H9 (cell line): ENCODE data around the gene FBXL5. TPM values are rescaled to one million over a fixed set of nuclear protein-coding genes. Genes with fewer than 3 reads are reported as not detected.

ENCODE experiments used
- DNase-seq: peaks from one replicate; pipeline ENCODE4 v3.0.0-alpha.2; 2017
- H2AFZ ChIP-seq: one replicate; pipeline ENCODE4 v1.6.1; 2013; ENCODE audit warnings: mild to moderate bottlenecking, low read length, control low read depth, moderate library complexity
- H2AK5ac ChIP-seq: 2 replicates; pipeline ENCODE4 v1.6.1; 2013; ENCODE audit warnings: low read length, control low read depth, mixed read lengths; ENCODE audit not compliant: insufficient read length
- H2BK120ac ChIP-seq: one replicate; pipeline ENCODE4 v1.6.1; 2013; ENCODE audit warnings: low read depth, mild to moderate bottlenecking, low read length, control low read depth, inconsistent platforms; ENCODE audit not compliant: poor library complexity, severe bottlenecking
- H2BK12ac ChIP-seq: 2 replicates; pipeline ENCODE4 v1.6.1; 2013; ENCODE audit warnings: low read length, control low read depth, mixed read lengths, low read depth; ENCODE audit not compliant: insufficient read length
- H2BK15ac ChIP-seq: 2 replicates; pipeline ENCODE4 v1.6.1; 2013; ENCODE audit warnings: low read depth, low read length, control low read depth
- H2BK20ac ChIP-seq: one replicate; pipeline ENCODE4 v1.6.1; 2013; ENCODE audit warnings: low read depth, mild to moderate bottlenecking, low read length, control low read depth, inconsistent platforms; ENCODE audit not compliant: poor library complexity, severe bottlenecking
- H2BK5ac ChIP-seq: 2 replicates; pipeline ENCODE4 v1.6.1; 2013; ENCODE audit warnings: low read length, control low read depth, mixed read lengths; ENCODE audit not compliant: insufficient read length
- H3K14ac ChIP-seq: 2 replicates; pipeline ENCODE4 v1.6.1; 2013; ENCODE audit warnings: low read length, control low read depth; ENCODE audit not compliant: insufficient read depth
- H3K18ac ChIP-seq: 2 replicates; pipeline ENCODE4 v1.6.1; 2013; ENCODE audit warnings: low read depth, mild to moderate bottlenecking, mixed read lengths, low read length, control low read depth; ENCODE audit not compliant: insufficient read length
- H3K23ac ChIP-seq: 2 replicates; pipeline ENCODE4 v1.6.1; 2013; ENCODE audit warnings: low read length, control low read depth, mixed read lengths, low read depth; ENCODE audit not compliant: insufficient read length
- H3K23me2 ChIP-seq: 2 replicates; pipeline ENCODE4 v1.6.1; 2013; ENCODE audit warnings: low read depth, mild to moderate bottlenecking, mixed read lengths, low read length, control low read depth; ENCODE audit not compliant: insufficient read length, poor library complexity, severe bottlenecking
- H3K27ac ChIP-seq: 2 replicates; pipeline ENCODE4 v1.5.1; 2013; ENCODE audit warnings: low read length, control low read depth, mixed read lengths, low read depth; ENCODE audit not compliant: insufficient read length
- H3K27me3 ChIP-seq: 2 replicates; pipeline ENCODE4 v1.6.1; 2013; ENCODE audit warnings: low read length, control low read depth, inconsistent platforms; ENCODE audit not compliant: insufficient read depth
- H3K4ac ChIP-seq: 2 replicates; pipeline ENCODE4 v1.6.1; 2013; ENCODE audit warnings: low read depth, mild to moderate bottlenecking, control low read depth, inconsistent platforms, low read length, moderate library complexity
- H3K4me1 ChIP-seq: 2 replicates; pipeline ENCODE4 v1.6.1; 2013; ENCODE audit warnings: low read length, control low read depth, inconsistent platforms; ENCODE audit not compliant: insufficient read depth
- H3K4me2 ChIP-seq: 2 replicates; pipeline ENCODE4 v1.6.1; 2013; ENCODE audit warnings: low read length, control low read depth, mixed read lengths; ENCODE audit not compliant: insufficient read length, insufficient read depth
- H3K56ac ChIP-seq: 2 replicates; pipeline ENCODE4 v1.6.1; 2013; ENCODE audit warnings: low read depth, mild to moderate bottlenecking, mixed read lengths, low read length, control low read depth; ENCODE audit not compliant: insufficient read length
- H3K79me1 ChIP-seq: 2 replicates; pipeline ENCODE4 v1.6.1; 2013; ENCODE audit warnings: low read depth, mild to moderate bottlenecking, moderate library complexity, low read length, control low read depth, inconsistent platforms; ENCODE audit not compliant: insufficient read depth, poor library complexity, severe bottlenecking
- H3K79me2 ChIP-seq: 2 replicates; pipeline ENCODE4 v1.6.1; 2013; ENCODE audit warnings: low read length, control low read depth, inconsistent platforms; ENCODE audit not compliant: insufficient read depth
- H3K9ac ChIP-seq: 2 replicates; pipeline ENCODE4 v1.6.1; 2013; ENCODE audit warnings: low read length, control low read depth, mixed read lengths; ENCODE audit not compliant: insufficient read length; ENCODE audit errors: extremely low read depth
- H3K9me3 ChIP-seq: one replicate; pipeline ENCODE4 v1.6.1; 2013; ENCODE audit warnings: low read depth, low read length, inconsistent platforms; ENCODE audit not compliant: control insufficient read depth
- H3T11ph ChIP-seq: one replicate; pipeline ENCODE4 v1.6.1; 2013; ENCODE audit warnings: mild to moderate bottlenecking, low read length, control low read depth, inconsistent platforms
- H4K20me1 ChIP-seq: one replicate; pipeline ENCODE4 v1.6.1; 2013; ENCODE audit not compliant: control insufficient read depth, insufficient read length, insufficient read depth
- H4K5ac ChIP-seq: 2 replicates; pipeline ENCODE4 v1.6.1; 2013; ENCODE audit warnings: low read depth, mild to moderate bottlenecking, mixed read lengths, low read length, control low read depth; ENCODE audit not compliant: insufficient read length
- H4K8ac ChIP-seq: replicated peaks from 2 replicates; pipeline ENCODE4 v1.6.1; 2013; ENCODE audit warnings: low read length, control low read depth, mixed read lengths, low read depth; ENCODE audit not compliant: insufficient read length
- H4K91ac ChIP-seq: 2 replicates; pipeline ENCODE4 v1.6.1; 2013; ENCODE audit warnings: low read depth, mild to moderate bottlenecking, moderate library complexity, mixed read lengths, low read length, control low read depth; ENCODE audit not compliant: insufficient read length
- H3K27ac Mint-ChIP-seq, 3 experiments: 2 replicates in 2 of 3; 3 replicates in 1 of 3; pipeline ENCODE4 v1.8.0; 2020 to 2021; ENCODE audit warnings: mixed read lengths in 3 of 3, mild to moderate bottlenecking in 1 of 3, moderate library complexity in 1 of 3
- H3K27me3 Mint-ChIP-seq: 2 replicates; pipeline ENCODE4 v1.8.0; 2021; ENCODE audit warnings: low read depth, mild to moderate bottlenecking, moderate library complexity, mixed read lengths
- H3K36me3 Mint-ChIP-seq, 3 experiments: 2 replicates in 2 of 3; 3 replicates in 1 of 3; pipeline ENCODE4 v1.8.0; 2020 to 2021; ENCODE audit warnings: low read depth in 3 of 3, mixed read lengths in 3 of 3; ENCODE audit not compliant: insufficient read depth in 1 of 3
- H3K4me1 Mint-ChIP-seq, 2 experiments: 2 replicates each; pipeline ENCODE4 v1.8.0; 2020; ENCODE audit warnings: mixed read lengths in 2 of 2
- H3K4me3 Mint-ChIP-seq, 2 experiments: 2 replicates in 1 of 2; 3 replicates in 1 of 2; pipeline ENCODE4 v1.8.0; 2020 to 2021; ENCODE audit warnings: mild to moderate bottlenecking in 2 of 2, mixed read lengths in 2 of 2, moderate library complexity in 1 of 2
- H3K9me3 Mint-ChIP-seq, 2 experiments: 2 replicates in 1 of 2; 3 replicates in 1 of 2; pipeline ENCODE4 v1.8.0; 2020; ENCODE audit warnings: mild to moderate bottlenecking in 2 of 2, mixed read lengths in 2 of 2, moderate library complexity in 1 of 2
- CTCF ChIP-seq: fragments of 200-600 bp; sonication (generic); conservative IDR thresholded peaks from 3 replicates; pipeline ENCODE4 v1.8.0; 2021; ENCODE audit warnings: antibody characterized with exemption, mild to moderate bottlenecking
- total RNA-seq: library from RNA; stranded (reverse); gene quantifications from 2 replicates; pipeline ENCODE4 v1.2.1, GENCODE V29; 2021

Gene FBXL5
- total RNA-seq, 1 experiment from 2014 or later, result 57.6 TPM

- no peaks in the 10 kb centered on the region for H4K20me1 ChIP-seq
- no peak overlapping the region for H3K27ac Mint-ChIP-seq
- no peak overlapping the region for H3K27ac ChIP-seq
- H3T11ph ChIP-seq, result no peak overlapping the region
- no peaks in the 10 kb centered on the region for H3K23me2 ChIP-seq
- H3K23ac ChIP-seq, result no peak overlapping the region
- no peak overlapping the region for H3K4me2 ChIP-seq
- H3K9ac ChIP-seq, result no peak overlapping the region
- H3K27me3 ChIP-seq, result no peaks in the 10 kb centered on the region
- H3K18ac ChIP-seq, result no peak overlapping the region
- peaks cover 3% of the 10 kb centered on the region; the same call in 1 of the 2 replicates for H3K27me3 Mint-ChIP-seq
- no peaks in the 10 kb centered on the region for H3K79me1 ChIP-seq
- H2BK15ac ChIP-seq, result no peak overlapping the region
- no peaks in the 10 kb centered on the region for H3K9me3 ChIP-seq
- H4K5ac ChIP-seq, result no peak overlapping the region
- no peak for TF ChIP-seq CTCF
- H2BK12ac ChIP-seq, result no peak overlapping the region
- H3K79me2 ChIP-seq, result no peaks in the 10 kb centered on the region
- H2AK5ac ChIP-seq, result no peak overlapping the region
- no peak overlapping the region for H3K14ac ChIP-seq
- no peak overlapping the region for H4K91ac ChIP-seq
- DNase-seq, result no peak
- H3K56ac ChIP-seq, result no peak overlapping the region
- H2BK120ac ChIP-seq, result no peak overlapping the region
- H3K4me3 Mint-ChIP-seq, result no peak overlapping the region
- H3K36me3 Mint-ChIP-seq, result peaks cover 4 to 12% (median 11%) of the 10 kb centered on the region in 3 experiments
- no peak overlapping the region for H2AFZ ChIP-seq
- H3K9me3 Mint-ChIP-seq, result peaks cover 7 to 16% of the 10 kb centered on the region in 2 experiments
- H4K8ac ChIP-seq, result no peak overlapping the region
- H3K4ac ChIP-seq, result no peak overlapping the region
- no peak overlapping the region for H2BK20ac ChIP-seq
- peaks cover 16 to 17% of the 10 kb centered on the region in 2 experiments for H3K4me1 Mint-ChIP-seq
- H2BK5ac ChIP-seq, result no peak overlapping the region
- H3K4me1 ChIP-seq, result no peaks in the 10 kb centered on the region; the same call in 1 of the 2 replicates
These were observed 49.0 kb upstream of the FBXL5 start for GRCh38 chr4:15704129-15704528.
